ENCODE data around the gene PROM2. TPM values are rescaled to one million over a fixed set of nuclear protein-coding genes. Genes with fewer than 3 reads are reported as not detected.

The PROM2 gene
- total and polyA plus RNA-seq, 2 donors, result 13.6 to 25.1 TPM

- Histone ChIP-seq H3K4me1 (ENCODE audit: insufficient read depth) (no peaks in the 10 kb centered on the region), H3K27ac (ENCODE audit: low read depth) (no peak overlapping the region), H3K4me3 (ENCODE audit: low read depth, low read length) (no peak overlapping the region), H3K36me3 (ENCODE audit: insufficient read depth) (no peaks in the 10 kb centered on the region)
- WGBS, result 79% methylated on average over 4 of the region's 4 CpGs
- no peak for DNase-seq (ENCODE audit: extremely low spot score)
Observed at GRCh38 chr2:95283562-95283961, 9.3 kb downstream of the PROM2 start.

DNA sequence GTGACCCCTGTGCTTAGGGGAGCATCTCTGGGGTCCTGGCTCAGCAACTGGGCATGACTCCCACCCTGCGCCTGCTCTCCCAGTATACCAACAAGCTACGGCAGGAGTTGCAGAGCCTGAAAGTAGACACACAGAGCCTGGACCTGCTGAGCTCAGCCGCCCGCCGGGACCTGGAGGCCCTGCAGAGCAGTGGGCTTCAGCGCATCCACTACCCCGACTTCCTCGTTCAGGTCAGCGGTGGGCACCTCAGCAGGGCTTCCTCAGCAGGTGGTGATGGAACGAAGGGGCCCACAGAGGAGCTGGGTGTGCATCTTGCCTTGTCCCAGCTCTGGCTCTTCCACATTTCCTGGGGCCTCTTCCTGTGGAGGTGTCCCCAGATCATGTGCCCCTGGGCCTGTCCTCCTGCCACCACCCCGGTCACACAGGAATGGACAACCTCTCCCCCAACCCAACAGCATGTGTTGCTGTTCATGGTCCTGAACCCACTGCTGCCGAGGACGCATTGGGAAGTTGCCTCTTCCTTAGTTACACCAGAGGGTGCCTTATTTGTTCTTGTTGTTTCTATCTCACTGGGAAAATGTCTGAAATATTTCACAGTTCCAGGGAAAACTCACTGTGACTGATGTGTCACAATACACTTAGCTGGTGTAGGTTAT lies 10.8 kb downstream of the PROM2 start:
- 87% methylated on average over 13 of the region's 13 CpGs for WGBS
- Histone ChIP-seq H3K4me3 (ENCODE audit: low read depth, low read length) (no peak overlapping the region), H3K36me3 (ENCODE audit: insufficient read depth) (no peaks in the 10 kb centered on the region), H3K27ac (ENCODE audit: low read depth) (no peak overlapping the region), H3K4me1 (ENCODE audit: insufficient read depth) (no peaks in the 10 kb centered on the region)
- DNase-seq (ENCODE audit: extremely low spot score), result no peak

GRCh38 chr2:95285542-95285932 lies 11.3 kb downstream of the PROM2 start:
- Histone ChIP-seq H3K4me1 (ENCODE audit: insufficient read depth) (no peaks in the 10 kb centered on the region), H3K27ac (ENCODE audit: low read depth) (no peak overlapping the region), H3K36me3 (ENCODE audit: insufficient read depth) (no peaks in the 10 kb centered on the region), H3K4me3 (ENCODE audit: low read depth, low read length) (no peak overlapping the region)
- 61% methylated on average over 4 of the region's 4 CpGs for WGBS
- no peak for DNase-seq (ENCODE audit: extremely low spot score)

- Histone ChIP-seq H3K27ac (ENCODE audit: low read depth) (no peak overlapping the region), H3K4me3 (ENCODE audit: low read depth, low read length) (no peak overlapping the region), H3K36me3 (ENCODE audit: insufficient read depth) (no peaks in the 10 kb centered on the region), H3K4me1 (ENCODE audit: insufficient read depth) (no peaks in the 10 kb centered on the region)
- no peak for DNase-seq (ENCODE audit: extremely low spot score)
- 86% methylated on average over 8 of the region's 8 CpGs for WGBS
Observed at GRCh38 chr2:95287336-95287735, 13.1 kb downstream of the PROM2 start.

- H3K36me3 ChIP-seq (ENCODE audit: insufficient read depth), result no peaks in the 10 kb centered on the region
- H3K27ac ChIP-seq (ENCODE audit: low read depth), result no peak overlapping the region
- no peaks in the 10 kb centered on the region for H3K4me1 ChIP-seq (ENCODE audit: insufficient read depth)
- no peak for DNase-seq (ENCODE audit: extremely low spot score)
- 93% methylated on average over 5 of the region's 5 CpGs for WGBS
- H3K4me3 ChIP-seq (ENCODE audit: low read depth, low read length), result no peak overlapping the region
Observed at GRCh38 chr2:95287806-95288205, 13.6 kb downstream of the PROM2 start.

- WGBS, result 68% methylated on average over 7 of the region's 7 CpGs
Observed at GRCh38 chr2:95289253-95289652, 15.0 kb downstream of the PROM2 start.

DNA sequence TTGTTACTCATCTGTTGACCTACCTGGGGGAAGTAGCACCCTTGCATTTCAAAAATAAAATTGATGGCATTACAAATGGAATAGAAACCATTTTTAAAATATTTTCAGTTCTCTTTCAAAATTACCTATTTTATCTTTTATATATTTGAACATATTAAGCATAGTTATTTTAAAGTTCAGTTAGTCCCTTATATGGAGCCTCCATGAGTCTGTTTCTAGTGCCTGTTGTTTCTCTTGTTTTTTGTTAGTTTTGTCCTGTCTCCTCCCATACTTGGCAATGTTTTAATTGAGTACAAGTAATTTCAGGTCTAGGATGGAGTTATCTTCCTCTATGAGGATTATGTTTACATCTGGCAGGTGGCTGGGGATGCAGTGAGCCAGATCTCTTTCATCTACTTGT lies 17.0 kb downstream of the PROM2 start:
- Histone ChIP-seq H3K27ac (ENCODE audit: low read depth) (no peak overlapping the region), H3K4me1 (ENCODE audit: insufficient read depth) (no peaks in the 10 kb centered on the region), H3K36me3 (ENCODE audit: insufficient read depth) (no peaks in the 10 kb centered on the region), H3K4me3 (ENCODE audit: low read depth, low read length) (no peak overlapping the region)
- no peak for DNase-seq (ENCODE audit: extremely low spot score)

More at GRCh38 chr2:95289253-95289652, 15.0 kb downstream of the PROM2 start:
- Histone ChIP-seq H3K4me1 (ENCODE audit: insufficient read depth) (no peaks in the 10 kb centered on the region), H3K4me3 (ENCODE audit: low read depth, low read length) (no peak overlapping the region), H3K27ac (ENCODE audit: low read depth) (no peak overlapping the region), H3K36me3 (ENCODE audit: insufficient read depth) (no peaks in the 10 kb centered on the region)
- DNase-seq (ENCODE audit: extremely low spot score), result no peak

DNA sequence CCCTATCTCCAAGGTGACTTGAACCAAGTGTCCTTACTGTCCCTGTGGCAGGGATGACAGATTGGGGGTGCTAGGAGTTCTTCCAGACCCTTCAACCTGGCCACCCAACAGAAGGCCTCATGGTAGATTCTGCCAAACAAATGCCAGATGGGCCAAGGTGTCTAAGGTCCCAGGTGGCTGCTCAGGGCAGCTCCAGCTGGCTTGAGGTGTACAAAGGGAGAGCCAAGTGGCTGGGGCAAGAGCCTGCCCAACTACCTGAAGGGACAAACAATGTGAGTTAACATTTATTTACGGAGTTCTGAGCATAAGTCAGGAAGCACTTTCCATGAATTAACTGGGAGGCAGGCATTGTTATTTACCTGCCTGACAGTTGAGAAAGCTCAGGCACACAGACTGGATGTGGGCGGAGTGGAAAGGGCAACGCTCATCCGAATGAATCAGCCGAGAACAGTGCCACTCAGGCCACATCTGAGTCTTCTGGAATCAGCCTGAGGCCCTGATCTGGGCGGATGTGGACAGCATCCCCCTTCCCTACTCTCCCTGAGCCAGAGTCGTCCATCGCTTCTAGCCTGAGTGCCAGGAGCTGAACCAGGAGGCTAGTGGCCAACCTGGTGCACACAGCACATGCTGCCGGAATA lies 18.5 kb downstream of the PROM2 start:
- no peak overlapping the region for H3K27ac ChIP-seq (ENCODE audit: low read depth)
- no peak for DNase-seq (ENCODE audit: extremely low spot score)
- H3K4me3 ChIP-seq (ENCODE audit: low read depth, low read length), result no peak overlapping the region
- H3K36me3 ChIP-seq (ENCODE audit: insufficient read depth), result no peaks in the 10 kb centered on the region
- 90% methylated on average over 9 of the region's 9 CpGs for WGBS
- no peaks in the 10 kb centered on the region for H3K4me1 ChIP-seq (ENCODE audit: insufficient read depth)

- no peak for DNase-seq (ENCODE audit: extremely low spot score)
- no peaks in the 10 kb centered on the region for H3K4me1 ChIP-seq (ENCODE audit: insufficient read depth)
- H3K36me3 ChIP-seq (ENCODE audit: insufficient read depth), result no peaks in the 10 kb centered on the region
- no peak overlapping the region for H3K27ac ChIP-seq (ENCODE audit: low read depth)
- WGBS, result 91% methylated on average over 19 of the region's 19 CpGs
- no peak overlapping the region for H3K4me3 ChIP-seq (ENCODE audit: low read depth, low read length)
Observed at GRCh38 chr2:95294579-95295250, 20.5 kb downstream of the PROM2 start.

- 90% methylated on average over 6 of the region's 6 CpGs for WGBS
- no peak for DNase-seq (ENCODE audit: extremely low spot score)
- Histone ChIP-seq H3K4me3 (ENCODE audit: low read depth, low read length) (no peak overlapping the region), H3K4me1 (ENCODE audit: insufficient read depth) (no peaks in the 10 kb centered on the region), H3K36me3 (ENCODE audit: insufficient read depth) (no peaks in the 10 kb centered on the region), H3K27ac (ENCODE audit: low read depth) (no peak overlapping the region)
Observed at GRCh38 chr2:95295376-95295775, 21.1 kb downstream of the PROM2 start.

GRCh38 chr2:95296011-95296410 lies 21.8 kb downstream of the PROM2 start:
- no peak overlapping the region for H3K4me3 ChIP-seq (ENCODE audit: low read depth, low read length)
- H3K27ac ChIP-seq (ENCODE audit: low read depth), result no peak overlapping the region
- H3K36me3 ChIP-seq (ENCODE audit: insufficient read depth), result no peaks in the 10 kb centered on the region
- H3K4me1 ChIP-seq (ENCODE audit: insufficient read depth), result no peaks in the 10 kb centered on the region
- WGBS, result 74% methylated on average over 5 of the region's 5 CpGs
- no peak for DNase-seq (ENCODE audit: extremely low spot score)

GRCh38 chr2:95296880-95297487 lies 22.7 kb downstream of the PROM2 start, which contains the start of gene KCNIP3:
KCNIP3 (plus strand) TSS chr2:95297347; CDS start chr2:95297439, 92 bp downstream.
- H3K27ac ChIP-seq (ENCODE audit: low read depth), result no peak within 1 kb of the TSS
- 4% methylated on average over 13 of the region's 13 CpGs for WGBS

DNA sequence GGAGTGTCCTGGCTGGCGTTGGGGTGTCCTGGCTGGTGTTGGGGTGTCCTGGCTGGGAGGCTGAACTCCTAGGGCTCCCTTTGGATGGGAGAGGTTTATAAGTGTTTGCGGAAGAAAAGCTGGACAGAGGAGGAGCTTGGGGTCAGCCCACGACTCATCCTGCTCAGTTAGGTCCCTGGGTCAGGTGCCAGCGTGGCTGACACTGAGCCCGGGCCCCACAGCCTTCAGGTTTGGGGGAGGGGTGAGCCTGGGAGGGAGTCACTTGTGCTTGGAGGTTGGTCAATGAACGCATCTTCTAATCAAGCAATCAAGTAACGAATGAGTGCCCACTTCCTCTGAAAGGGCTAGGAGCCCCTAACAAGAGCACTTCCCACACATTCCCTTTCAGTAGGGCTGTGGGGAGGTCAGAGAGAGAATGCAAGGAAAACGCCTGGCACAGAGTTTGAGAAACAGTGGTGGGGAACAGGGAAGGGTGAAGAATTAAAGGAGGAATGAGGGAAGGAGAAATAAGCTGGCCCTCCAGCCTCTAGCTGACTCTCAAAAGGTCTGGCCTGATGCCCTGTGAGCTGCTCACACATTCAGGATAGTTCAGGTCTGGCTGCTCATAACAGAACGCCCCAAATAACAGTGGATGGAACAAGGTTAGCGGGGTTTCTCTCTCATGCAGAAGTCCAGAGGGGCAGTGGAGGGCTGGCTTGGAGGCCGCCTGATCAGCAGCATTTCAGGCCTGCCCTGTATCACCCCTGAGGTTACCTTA lies 23.6 kb downstream of the PROM2 start:
- Histone ChIP-seq H3K27ac (ENCODE audit: low read depth) (no peak overlapping the region), H3K4me1 (ENCODE audit: insufficient read depth) (no peaks in the 10 kb centered on the region), H3K36me3 (ENCODE audit: insufficient read depth) (no peaks in the 10 kb centered on the region), H3K4me3 (ENCODE audit: low read depth, low read length) (no peak overlapping the region)
- DNase-seq (ENCODE audit: extremely low spot score), result no peak
- whole genome bisulfite sequencing, result 59% methylated on average over 11 of the region's 11 CpGs

More at GRCh38 chr2:95296880-95297487, 22.7 kb downstream of the PROM2 start, which contains the start of gene KCNIP3:
- Histone ChIP-seq H3K4me1 (ENCODE audit: insufficient read depth) (no peaks in the 10 kb centered on the region), H3K36me3 (ENCODE audit: insufficient read depth) (no peaks in the 10 kb centered on the region), H3K4me3 (ENCODE audit: low read depth, low read length) (no peak within 1 kb of the TSS)
- peak; percentile 26 for DNase-seq (ENCODE audit: extremely low spot score)
